Kidney epithelial cell (primary cell): ENCODE data around the gene DOK7. TPM values are rescaled to one million over a fixed set of nuclear protein-coding genes. Genes with fewer than 3 reads are reported as not detected.
"Not testable (repeated sequence)": the region's sequence is repeated elsewhere in the genome, so short reads cannot be mapped to it uniquely, and the experiment has no call there.

Source experiments
- DNase-seq: peaks from one replicate; pipeline ENCODE4 v3.0.0-alpha.2; 2010; ENCODE audit warnings: low read depth
- H3K27me3 ChIP-seq: 2 replicates; pipeline ENCODE4 v1.6.0; 2011; ENCODE audit warnings: low read length; ENCODE audit not compliant: control insufficient read depth, insufficient read depth
- H3K36me3 ChIP-seq: 2 replicates; pipeline ENCODE4 v1.5.1; 2011; ENCODE audit warnings: low read length; ENCODE audit not compliant: control insufficient read depth, insufficient read depth
- H3K4me3 ChIP-seq: 2 replicates; pipeline ENCODE4 v1.5.1; 2011; ENCODE audit warnings: low read depth, mild to moderate bottlenecking, control low read depth, low read length
- total RNA-seq: library from RNA; depleted of rRNA; stranded (reverse); fragments of >200 nt; gene quantifications from 2 replicates; pipeline ENCODE4 v1.2.3, GENCODE V29; 2015
- TF ChIP-seq, protein P1 (sequence below): IDR thresholded peaks from 2 replicates; pipeline ENCODE4 v1.5.1; 2011; ENCODE audit warnings: mild to moderate bottlenecking, moderate library complexity, low read length, control low read depth, inconsistent platforms; ENCODE audit not compliant: insufficient read depth, poor library complexity, severe bottlenecking

Gene DOK7
- total RNA-seq, 1 donor from 2014 or later = 6.9 TPM

DNA sequence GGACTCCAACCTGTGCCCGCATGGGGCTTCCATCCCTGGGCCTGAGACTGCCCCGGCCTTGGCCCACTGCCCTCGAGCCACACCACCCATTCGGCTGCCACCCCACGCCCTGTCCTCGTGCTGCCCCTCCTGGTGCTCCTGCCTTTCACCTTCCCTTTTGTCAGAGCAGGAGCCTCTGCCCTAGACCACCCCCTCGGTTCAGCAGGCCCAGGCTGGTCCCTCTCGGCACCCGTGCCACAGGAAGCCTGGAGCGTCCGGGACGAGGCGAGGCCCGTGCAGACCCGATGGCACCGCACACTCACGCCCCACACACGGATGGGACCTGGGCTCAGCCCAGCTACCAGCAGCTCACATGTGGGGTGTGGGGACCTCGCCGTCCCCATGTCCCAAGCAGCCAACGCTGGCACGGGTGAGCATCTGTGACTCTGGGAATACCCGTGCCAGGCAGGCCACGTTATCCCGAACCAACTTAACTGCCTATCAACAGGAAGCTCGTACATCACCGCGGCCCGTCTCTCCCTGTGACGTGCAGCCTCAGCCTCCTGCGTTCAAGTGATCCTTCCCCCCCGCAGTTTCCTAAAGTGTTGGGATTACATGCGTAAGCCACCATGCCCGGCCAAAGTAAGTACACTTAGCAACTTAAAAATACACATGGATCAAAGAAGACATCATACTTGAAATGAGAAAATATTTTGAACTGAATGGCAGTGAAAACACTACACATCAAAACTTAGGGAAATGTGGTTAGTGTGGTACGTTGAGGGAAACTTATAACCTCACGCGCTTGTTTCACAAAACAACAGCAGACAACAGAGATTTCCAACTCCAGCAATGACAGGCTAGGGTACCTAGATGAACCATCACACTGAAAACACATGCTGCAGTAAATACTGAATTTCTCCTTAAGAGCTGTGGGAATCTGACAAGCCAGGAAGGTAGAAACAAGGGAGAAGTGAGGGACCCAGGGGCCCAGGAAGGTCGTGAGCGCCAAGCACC lies 40.1 kb downstream of the DOK7 start:
- Histone ChIP-seq H3K27me3 (no peaks in the 10 kb centered on the region), H3K36me3 (no peaks in the 10 kb centered on the region), H3K4me3 (no peak overlapping the region)
- no peak for DNase-seq
- TF ChIP-seq, protein P1, sequence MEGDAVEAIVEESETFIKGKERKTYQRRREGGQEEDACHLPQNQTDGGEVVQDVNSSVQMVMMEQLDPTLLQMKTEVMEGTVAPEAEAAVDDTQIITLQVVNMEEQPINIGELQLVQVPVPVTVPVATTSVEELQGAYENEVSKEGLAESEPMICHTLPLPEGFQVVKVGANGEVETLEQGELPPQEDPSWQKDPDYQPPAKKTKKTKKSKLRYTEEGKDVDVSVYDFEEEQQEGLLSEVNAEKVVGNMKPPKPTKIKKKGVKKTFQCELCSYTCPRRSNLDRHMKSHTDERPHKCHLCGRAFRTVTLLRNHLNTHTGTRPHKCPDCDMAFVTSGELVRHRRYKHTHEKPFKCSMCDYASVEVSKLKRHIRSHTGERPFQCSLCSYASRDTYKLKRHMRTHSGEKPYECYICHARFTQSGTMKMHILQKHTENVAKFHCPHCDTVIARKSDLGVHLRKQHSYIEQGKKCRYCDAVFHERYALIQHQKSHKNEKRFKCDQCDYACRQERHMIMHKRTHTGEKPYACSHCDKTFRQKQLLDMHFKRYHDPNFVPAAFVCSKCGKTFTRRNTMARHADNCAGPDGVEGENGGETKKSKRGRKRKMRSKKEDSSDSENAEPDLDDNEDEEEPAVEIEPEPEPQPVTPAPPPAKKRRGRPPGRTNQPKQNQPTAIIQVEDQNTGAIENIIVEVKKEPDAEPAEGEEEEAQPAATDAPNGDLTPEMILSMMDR = no peak

DNA sequence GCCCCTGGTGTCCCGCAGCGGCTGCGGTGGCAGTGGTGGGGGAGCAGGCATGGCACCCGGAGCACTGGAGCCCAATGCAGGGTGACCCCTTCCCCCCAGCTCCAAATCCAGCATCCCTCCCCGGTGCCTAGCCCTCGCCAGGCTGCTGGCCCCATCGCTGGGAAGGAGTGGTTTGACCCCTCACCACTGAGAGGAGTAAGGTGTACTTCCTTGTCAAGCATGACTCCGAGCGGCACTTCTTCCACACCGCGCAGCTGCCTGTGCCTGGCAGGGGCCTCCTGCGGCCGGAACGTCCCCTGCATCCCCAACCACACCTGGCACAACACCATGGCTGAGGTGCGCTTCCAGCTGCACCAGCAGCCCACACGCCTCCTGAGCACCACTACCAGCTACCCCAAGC lies 42.1 kb downstream of the DOK7 start:
- no peaks in the 10 kb centered on the region for H3K36me3 ChIP-seq
- DNase-seq = no peak
- no peaks in the 10 kb centered on the region for H3K27me3 ChIP-seq
- TF ChIP-seq, protein P1 = no peak
- H3K4me3 ChIP-seq = no peak overlapping the region

DNA sequence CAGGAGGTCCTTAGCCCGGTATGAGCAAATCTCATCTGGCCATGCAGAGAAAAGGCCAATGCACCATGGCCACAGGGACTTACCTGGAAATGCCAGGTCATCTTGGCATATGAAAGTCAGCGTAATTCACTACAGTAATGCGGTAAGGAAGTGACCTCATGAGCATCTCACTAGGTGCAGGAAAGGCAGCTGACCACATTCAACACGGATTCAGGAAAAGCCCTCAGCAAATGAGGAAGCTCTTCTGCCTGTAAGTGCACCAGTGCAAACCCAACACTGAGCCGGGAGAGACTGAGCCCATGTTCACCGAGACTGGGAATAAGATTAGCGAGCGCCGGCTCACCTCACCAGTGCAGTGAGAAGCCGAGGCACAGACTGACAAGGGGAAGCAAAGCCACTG lies 45.4 kb downstream of the DOK7 start:
- TF ChIP-seq, protein P1 = no peak
- DNase-seq = no peak
- no peak overlapping the region for H3K4me3 ChIP-seq
- no peaks in the 10 kb centered on the region for H3K36me3 ChIP-seq
- no peaks in the 10 kb centered on the region for H3K27me3 ChIP-seq

DNA sequence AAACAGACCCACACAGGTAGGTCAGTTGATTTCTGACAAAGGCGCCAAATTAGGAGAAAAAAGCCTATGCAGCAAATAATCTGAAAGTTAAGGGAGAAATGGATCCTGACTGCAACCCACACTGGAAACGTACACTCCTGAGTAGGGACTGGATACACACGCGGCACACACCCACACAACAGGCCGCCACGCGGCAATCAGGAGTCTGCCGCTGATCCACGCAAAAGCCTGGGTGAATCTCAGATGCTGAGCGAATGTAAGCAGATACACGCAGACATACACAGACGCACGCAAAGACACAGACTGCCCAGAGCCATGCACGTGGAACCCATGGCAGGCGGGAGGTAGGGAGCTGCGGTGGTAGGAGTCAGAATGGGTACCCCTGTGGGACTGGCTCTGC lies 47.4 kb downstream of the DOK7 start:
- TF ChIP-seq, protein P1 = no peak
- H3K36me3 ChIP-seq = no peaks in the 10 kb centered on the region
- no peak overlapping the region for H3K4me3 ChIP-seq
- H3K27me3 ChIP-seq = no peaks in the 10 kb centered on the region
- no peak for DNase-seq

DNA sequence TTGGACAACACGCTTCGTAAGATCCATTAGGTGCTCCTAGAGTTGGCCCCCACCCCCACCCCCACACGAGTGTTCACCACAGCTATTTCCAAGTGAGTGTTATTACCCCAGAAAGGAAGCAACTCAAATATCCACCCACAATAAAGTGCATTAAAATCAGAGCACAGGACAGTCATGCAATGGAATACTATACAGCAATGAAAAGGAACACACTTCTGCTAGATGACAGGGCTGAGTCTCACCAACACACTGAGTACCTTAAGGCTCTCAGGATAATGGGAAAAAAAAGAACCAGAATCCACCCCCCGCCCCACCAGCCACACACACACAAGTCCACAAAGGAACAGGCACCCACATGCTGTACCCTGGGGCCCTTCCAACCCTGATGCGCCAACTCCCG lies 48.1 kb downstream of the DOK7 start:
- TF ChIP-seq, protein P1 = no peak
- no peak for DNase-seq
- Histone ChIP-seq H3K36me3 (no peaks in the 10 kb centered on the region), H3K27me3 (no peaks in the 10 kb centered on the region), H3K4me3 (no peak overlapping the region)

DNA sequence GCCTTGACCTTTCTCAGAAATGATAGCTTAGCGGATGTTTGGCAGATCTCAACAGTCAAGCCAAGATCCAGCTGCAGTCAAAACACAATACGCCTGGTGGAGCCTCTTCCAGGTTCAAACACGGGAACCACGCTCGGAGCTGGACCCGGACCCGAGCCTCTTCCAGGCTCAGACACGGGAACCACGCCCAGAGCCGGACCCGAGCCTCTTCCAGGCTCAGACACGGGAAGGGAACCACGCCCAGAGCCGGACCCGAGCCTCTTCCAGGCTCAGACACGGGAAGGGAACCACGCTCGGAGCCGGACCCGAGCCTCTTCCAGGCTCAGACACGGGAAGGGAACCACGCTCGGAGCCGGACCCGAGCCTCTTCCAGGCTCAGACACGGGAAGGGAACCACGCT lies 48.5 kb downstream of the DOK7 start:
- not testable (repeated sequence) for H3K27me3 ChIP-seq, DNase-seq, H3K4me3 ChIP-seq, H3K36me3 ChIP-seq
